WTC11 (cell line): ENCODE data around the gene LPAR2. TPM values are rescaled to one million over a fixed set of nuclear protein-coding genes. Genes with fewer than 3 reads are reported as not detected.

Source experiments
- ATAC-seq: fragments of 200-7000 bp; cut with Tn5 transposase; 2 replicates; pipeline ENCODE4 v1.10.0; 2021; ENCODE audit warnings: mild to moderate bottlenecking, moderate library complexity
- CTCF ChIA-PET: fragments of 300-600 bp; sonication (Branson Sonifier 250); formaldehyde crosslinking; loops from one replicate; lab custom pipeline; 2021; ENCODE audit warnings: antibody characterized with exemption; lab: Charles Lee
- POLR2A ChIA-PET: fragments of 350-600 bp; sonication (Branson Sonifier 250); formaldehyde crosslinking; loops from one replicate; lab custom pipeline; 2021; ENCODE audit warnings: antibody characterized with exemption; lab: Charles Lee
- DNase-seq: peaks from one replicate; pipeline ENCODE4 v3.0.0; 2021; ENCODE audit warnings: low spot score
- H3K27ac Mint-ChIP-seq: 2 replicates; pipeline ENCODE4 v1.8.0; 2021; ENCODE audit warnings: mixed read lengths
- H3K27me3 Mint-ChIP-seq: 2 replicates; pipeline ENCODE4 v1.8.0; 2021; ENCODE audit warnings: low read depth, mild to moderate bottlenecking, moderate library complexity, mixed read lengths
- H3K36me3 Mint-ChIP-seq: 2 replicates; pipeline ENCODE4 v1.8.0; 2021; ENCODE audit warnings: mixed read lengths
- H3K4me1 Mint-ChIP-seq: 2 replicates; pipeline ENCODE4 v1.8.0; 2022; ENCODE audit warnings: mixed read lengths
- H3K4me3 Mint-ChIP-seq: 2 replicates; pipeline ENCODE4 v1.8.0; 2021; ENCODE audit warnings: mild to moderate bottlenecking, moderate library complexity, mixed read lengths
- H3K9me3 Mint-ChIP-seq: 2 replicates; pipeline ENCODE4 v1.8.0; 2021; ENCODE audit warnings: mixed read lengths
- AR ChIP-seq: fragments of 250-450 bp; sonication (Bioruptor Pico); IDR thresholded peaks from 2 replicates; pipeline ENCODE4 v1.9.0; 2021; ENCODE audit warnings: mild to moderate bottlenecking
- CDX4 ChIP-seq: fragments of 250-450 bp; sonication (Bioruptor Pico); IDR thresholded peaks from 2 replicates; pipeline ENCODE4 v1.9.0; 2021; ENCODE audit warnings: moderate library complexity, mild to moderate bottlenecking, inconsistent platforms, borderline replicate concordance
- E2F1 ChIP-seq: sonication (generic); formaldehyde crosslinking; IDR thresholded peaks from 2 replicates; pipeline ENCODE4 v1.8.0; 2022; ENCODE audit warnings: mild to moderate bottlenecking, missing genetic modification reagents
- EMX1 ChIP-seq: fragments of 250-450 bp; sonication (Bioruptor Pico); IDR thresholded peaks from 2 replicates; pipeline ENCODE4 v1.8.0; 2021; ENCODE audit warnings: mild to moderate bottlenecking
- ESRRA ChIP-seq: sonication (generic); formaldehyde crosslinking; IDR thresholded peaks from 2 replicates; pipeline ENCODE4 v1.8.1; 2022; ENCODE audit warnings: mild to moderate bottlenecking, missing genetic modification reagents, borderline replicate concordance
- FOXK1 ChIP-seq: sonication (generic); formaldehyde crosslinking; IDR thresholded peaks from 2 replicates; pipeline ENCODE4 v1.8.0; 2022; ENCODE audit warnings: mild to moderate bottlenecking, moderate library complexity, missing genetic modification reagents
- FOXP4 ChIP-seq: sonication (generic); formaldehyde crosslinking; IDR thresholded peaks from 2 replicates; pipeline ENCODE4 v1.8.0; 2022; ENCODE audit warnings: mild to moderate bottlenecking, missing genetic modification reagents
- HMGA2 ChIP-seq: fragments of 250-450 bp; sonication (Bioruptor Pico); IDR thresholded peaks from 2 replicates; pipeline ENCODE4 v1.4.0; 2021; ENCODE audit warnings: mild to moderate bottlenecking, moderate library complexity
- HMGXB4 ChIP-seq: sonication (generic); formaldehyde crosslinking; IDR thresholded peaks from 2 replicates; pipeline ENCODE4 v1.8.1; 2023; ENCODE audit warnings: mild to moderate bottlenecking, moderate library complexity, missing genetic modification reagents
- MLX ChIP-seq: sonication (generic); formaldehyde crosslinking; IDR thresholded peaks from 2 replicates; pipeline ENCODE4 v1.8.1; 2023; ENCODE audit warnings: mild to moderate bottlenecking, missing genetic modification reagents, moderate library complexity
- NR3C1 ChIP-seq: sonication (generic); formaldehyde crosslinking; conservative IDR thresholded peaks from 2 replicates; pipeline ENCODE4 v1.8.1; 2023; ENCODE audit warnings: low read depth, mild to moderate bottlenecking, missing genetic modification reagents
- PRDM15 ChIP-seq: sonication (generic); formaldehyde crosslinking; IDR thresholded peaks from 2 replicates; pipeline ENCODE4 v1.8.0; 2022; ENCODE audit warnings: missing genetic modification reagents
- RORB ChIP-seq: fragments of 250-450 bp; sonication (Bioruptor Pico); IDR thresholded peaks from 2 replicates; pipeline ENCODE4 v1.9.0; 2021; ENCODE audit warnings: mild to moderate bottlenecking
- TCF7 ChIP-seq: sonication (generic); formaldehyde crosslinking; IDR thresholded peaks from 2 replicates; pipeline ENCODE4 v1.8.0; 2022; ENCODE audit warnings: mild to moderate bottlenecking, low read depth, missing genetic modification reagents, moderate library complexity
- USF1 ChIP-seq: sonication (generic); formaldehyde crosslinking; IDR thresholded peaks from 2 replicates; pipeline ENCODE4 v1.8.0; 2022; ENCODE audit warnings: mild to moderate bottlenecking, missing genetic modification reagents
- ZNF512 ChIP-seq: sonication (generic); formaldehyde crosslinking; IDR thresholded peaks from 2 replicates; pipeline ENCODE4 v1.8.1; 2022; ENCODE audit warnings: missing genetic modification reagents, borderline replicate concordance
- total RNA-seq: library from RNA; stranded (reverse); gene quantifications from 3 replicates; pipeline ENCODE4 v1.2.3, GENCODE V29; 2021

The LPAR2 gene
- total RNA-seq, 1 experiment from 2014 or later = 44.5 TPM

- no peak for TF ChIP-seq AR (CRISPR knock-in tag)
- no peak for TF ChIP-seq MLX (CRISPR knock-in tag)
- no peak for TF ChIP-seq HMGXB4 (CRISPR knock-in tag)
- no peak for TF ChIP-seq EMX1
- no peak for TF ChIP-seq ZNF512 (CRISPR knock-in tag)
- TF ChIP-seq NR3C1 (CRISPR knock-in tag) = no peak
These were observed 32.8 kb downstream of the LPAR2 start (continued) for GRCh38 chr19:19595171-19595701.

- ChIA-PET POLR2A (no interaction called here), CTCF (interaction anchor here (5.6 kb wide), 1 partner anchor 40 kb away, joined by 22 read pairs; no protein-coding TSS in a partner anchor)
- Mint-ChIP-seq H3K4me1 (peaks cover 22% of the 10 kb centered on the region), H3K27ac (no peak overlapping the region), H3K27me3 (no peaks in the 10 kb centered on the region), H3K36me3 (no peaks in the 10 kb centered on the region), H3K9me3 (no peaks in the 10 kb centered on the region), H3K4me3 (no peak overlapping the region)
- no peak for ATAC-seq
- DNase-seq = no peak
- no peak for TF ChIP-seq USF1
- TF ChIP-seq HMGA2 (CRISPR knock-in tag) = no peak
- no peak for TF ChIP-seq RORB (CRISPR knock-in tag)
- TF ChIP-seq E2F1 (CRISPR knock-in tag) = no peak
- TF ChIP-seq AR (CRISPR knock-in tag) = no peak
- no peak for TF ChIP-seq ESRRA (CRISPR knock-in tag)
- TF ChIP-seq FOXP4 = no peak
- no peak for TF ChIP-seq CDX4 (CRISPR knock-in tag)
- TF ChIP-seq PRDM15 (CRISPR knock-in tag) = no peak
- TF ChIP-seq TCF7 (CRISPR knock-in tag) = no peak
- no peak for TF ChIP-seq FOXK1
These were observed 33.6 kb downstream of the LPAR2 start for GRCh38 chr19:19594381-19594780.
